HG03066 (cell line): ENCODE measurements around the gene SLC20A1.

Source experiments
- ATAC-seq: cut with Tn5 transposase; IDR thresholded peaks from one replicate; pipeline ENCODE4 v1.9.1; 2021; ENCODE audit warnings: low read depth; ENCODE audit not compliant: unreplicated experiment

Gene SLC20A1

GRCh38 chr2:112679484-112679883, 33.7 kb downstream of the SLC20A1 start:
- no peak for ATAC-seq

- no peak for ATAC-seq
Observed at GRCh38 chr2:112680666-112681101, 34.9 kb downstream of the SLC20A1 start.

- no peak for ATAC-seq
Observed at GRCh38 chr2:112682101-112682500, 36.4 kb downstream of the SLC20A1 start.

DNA sequence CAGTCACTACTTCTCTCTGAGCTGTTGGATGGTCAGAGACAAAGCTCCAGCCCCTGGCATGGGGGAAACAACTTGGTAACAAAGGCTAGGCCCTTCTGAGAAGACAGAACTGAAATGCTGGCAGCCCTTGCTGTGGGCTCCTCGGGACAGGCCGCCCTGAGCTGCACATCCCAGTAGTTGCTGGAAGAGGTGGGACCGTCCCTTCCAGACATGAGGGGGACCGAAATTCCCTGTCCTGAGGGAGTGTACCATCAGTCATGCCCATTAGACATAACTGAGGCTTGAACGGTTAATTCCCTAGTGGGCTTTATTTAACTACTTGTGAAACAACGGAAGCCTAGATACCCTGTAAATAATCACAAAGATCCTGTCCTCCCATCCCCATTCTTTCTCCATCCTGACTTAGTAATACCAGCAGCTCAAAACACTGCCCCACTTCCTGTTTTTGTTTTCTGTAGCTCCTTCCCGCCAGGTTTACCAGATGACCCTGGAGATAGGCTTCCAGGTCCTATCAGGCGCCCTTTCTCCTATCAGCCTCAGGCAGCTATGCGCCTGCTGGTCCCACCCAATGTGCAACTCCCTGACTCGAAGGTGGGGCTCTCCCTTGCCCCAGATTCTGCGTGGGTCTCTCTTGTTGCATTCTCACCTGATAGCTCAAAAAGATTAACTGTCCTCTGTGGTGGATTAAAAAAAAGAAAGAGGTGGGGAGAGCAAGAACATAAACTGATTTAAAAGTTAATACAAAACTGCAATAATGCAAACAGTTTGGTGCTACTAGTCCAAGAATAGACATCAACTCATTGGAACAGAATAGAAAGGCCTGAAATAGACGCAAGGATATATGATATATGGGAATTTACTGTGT, 38.0 kb downstream of the SLC20A1 start:
- ATAC-seq, result no peak

DNA sequence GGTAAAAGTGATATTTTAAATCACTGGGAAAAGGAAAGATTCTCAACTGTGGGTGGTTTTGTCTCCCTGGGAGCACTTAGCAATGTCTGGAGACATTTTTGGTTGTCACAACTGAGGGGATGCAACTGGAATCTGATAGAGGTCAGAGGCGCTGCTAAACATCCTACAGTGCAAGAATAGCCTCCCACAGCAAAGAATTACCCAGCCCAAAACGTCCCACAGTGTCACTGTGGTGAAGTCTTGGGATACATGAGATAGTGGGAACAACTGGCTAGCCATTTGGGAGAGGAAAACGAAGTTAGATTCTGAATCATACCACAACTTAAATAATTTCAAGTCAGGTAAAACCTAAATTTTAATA, 38.7 kb downstream of the SLC20A1 start:
- no peak for ATAC-seq

- no peak for ATAC-seq
Observed at GRCh38 chr2:112685271-112685884, 39.6 kb downstream of the SLC20A1 start.

GRCh38 chr2:112686348-112687217, 40.8 kb downstream of the SLC20A1 start:
- no peak for ATAC-seq

GRCh38 chr2:112687522-112687921, 41.8 kb downstream of the SLC20A1 start:
- ATAC-seq, result no peak

GRCh38 chr2:112688086-112688880, 42.5 kb downstream of the SLC20A1 start:
- no peak for ATAC-seq

- ATAC-seq, result no peak
Observed at GRCh38 chr2:112690853-112691401, 45.2 kb downstream of the SLC20A1 start.

DNA sequence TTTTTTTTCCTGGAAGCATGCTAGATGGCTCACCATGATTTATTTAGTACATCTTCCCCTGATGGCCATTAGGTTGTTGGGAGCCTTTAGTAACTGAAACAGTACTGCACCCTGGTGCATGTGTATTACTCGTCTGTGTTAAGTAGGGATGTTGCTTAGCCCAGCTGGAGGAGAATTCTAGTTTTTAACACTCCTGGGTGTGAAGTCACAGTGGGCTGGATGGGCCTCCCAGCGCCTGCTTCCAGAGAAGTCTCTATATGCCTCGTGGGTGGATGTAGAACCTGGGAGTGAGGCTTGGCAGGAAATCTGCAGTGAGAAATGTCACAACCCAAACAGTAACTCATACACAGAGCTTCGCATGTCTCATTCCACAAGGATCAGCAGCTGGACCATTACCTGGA, 46.1 kb downstream of the SLC20A1 start:
- ATAC-seq, result no peak

DNA sequence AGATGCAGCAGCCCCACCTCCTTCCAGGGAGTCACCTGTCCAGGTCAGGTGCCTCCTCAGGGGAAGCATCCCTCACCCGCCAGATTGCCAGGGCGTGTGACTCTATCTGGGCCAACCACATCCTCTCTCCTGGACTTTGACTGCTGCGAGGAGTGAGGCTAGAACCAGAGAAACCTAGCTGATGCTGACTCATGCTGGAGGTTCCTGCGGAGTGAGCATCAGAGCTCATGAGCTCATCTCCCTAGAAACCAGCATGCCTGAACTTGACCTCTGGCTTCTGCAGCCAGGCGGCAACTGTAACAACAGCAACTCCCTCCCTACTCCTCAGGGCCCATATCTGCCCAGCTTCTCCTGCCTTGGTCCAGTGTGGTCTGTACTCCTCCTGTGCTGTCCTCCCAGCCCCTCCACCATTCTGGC, 46.8 kb downstream of the SLC20A1 start:
- peak; percentile 87 for ATAC-seq

DNA sequence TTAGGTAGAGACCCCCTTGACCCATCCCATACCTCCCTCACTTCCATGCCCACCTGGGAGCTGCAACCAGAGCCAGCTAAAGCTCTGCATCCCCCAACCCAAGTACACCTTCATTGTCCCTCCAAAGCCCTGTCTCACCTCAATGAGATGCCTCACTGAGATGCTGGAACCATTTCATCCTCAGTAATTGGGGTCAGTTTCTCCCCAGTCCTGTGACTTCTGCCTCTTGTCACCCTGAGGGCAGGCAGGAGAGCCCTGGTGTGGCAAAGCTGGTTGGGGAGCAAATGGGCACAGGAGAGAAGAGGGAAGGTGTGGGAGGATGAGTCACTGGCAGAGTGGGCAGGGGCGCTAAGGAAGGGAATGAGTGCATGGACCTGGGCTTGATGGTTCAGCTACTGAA, 47.2 kb downstream of the SLC20A1 start:
- ATAC-seq, result no peak

GRCh38 chr2:112693596-112693995, 47.9 kb downstream of the SLC20A1 start:
- ATAC-seq, result no peak

GRCh38 chr2:112694182-112694581, 48.4 kb downstream of the SLC20A1 start:
- no peak for ATAC-seq

- no peak for ATAC-seq
Observed at GRCh38 chr2:112698834-112699515, 53.2 kb downstream of the SLC20A1 start.

- no peak for ATAC-seq
Observed at GRCh38 chr2:112699984-112700667, 54.4 kb downstream of the SLC20A1 start.

- no peak for ATAC-seq
Observed at GRCh38 chr2:112701052-112701451, 55.3 kb downstream of the SLC20A1 start.

GRCh38 chr2:112703684-112704083, 57.9 kb downstream of the SLC20A1 start:
- ATAC-seq, result no peak
